Testis (tissue), 2 donors: Measurements from ENCODE around the gene TBC1D26.
"Not testable (repeated sequence)": the region's sequence is repeated elsewhere in the genome, so short reads cannot be mapped to it uniquely, and the experiment has no call there.

Experiments used
- POLR2A ChIP-seq: fragments of 450-650 bp; IDR thresholded peaks from one replicate; pipeline ENCODE4 v1.6.1; 2017; ENCODE audit warnings: antibody characterized with exemption, mild to moderate bottlenecking, moderate library complexity
- TF ChIP-seq, protein P1 (sequence below), 3 experiments: fragments of 450-650 bp in 2 of 3; fragments of 200-600 bp in 1 of 3; sonication (generic) in 1 of 3; IDR thresholded peaks; one replicate each; pipeline ENCODE4 v1.5.1; 2016 to 2019; ENCODE audit warnings: antibody characterized with exemption in 3 of 3, mild to moderate bottlenecking in 2 of 3, moderate library complexity in 1 of 3

DNA sequence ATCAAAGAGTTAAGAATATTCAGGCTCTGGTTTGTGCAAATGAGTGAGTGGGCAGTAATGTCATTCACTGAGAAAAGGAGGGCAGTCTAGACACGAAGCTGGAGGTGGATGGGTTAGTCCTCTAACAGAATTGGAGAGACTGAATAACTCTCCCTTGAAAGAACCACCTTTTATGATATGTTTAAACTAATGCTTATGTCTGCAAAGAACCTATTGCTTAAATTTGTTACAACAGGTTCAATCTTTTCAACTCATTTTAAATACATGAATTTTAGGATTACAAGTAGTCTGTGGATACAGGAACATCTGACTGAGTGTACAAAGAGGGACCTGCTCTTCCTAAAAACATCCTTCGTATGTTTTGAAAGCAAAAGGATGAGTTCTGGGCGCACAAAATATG lies 33.1 kb upstream of the TBC1D26 start:
- TF ChIP-seq POLR2A, result not testable (repeated sequence)
- TF ChIP-seq, protein P1, sequence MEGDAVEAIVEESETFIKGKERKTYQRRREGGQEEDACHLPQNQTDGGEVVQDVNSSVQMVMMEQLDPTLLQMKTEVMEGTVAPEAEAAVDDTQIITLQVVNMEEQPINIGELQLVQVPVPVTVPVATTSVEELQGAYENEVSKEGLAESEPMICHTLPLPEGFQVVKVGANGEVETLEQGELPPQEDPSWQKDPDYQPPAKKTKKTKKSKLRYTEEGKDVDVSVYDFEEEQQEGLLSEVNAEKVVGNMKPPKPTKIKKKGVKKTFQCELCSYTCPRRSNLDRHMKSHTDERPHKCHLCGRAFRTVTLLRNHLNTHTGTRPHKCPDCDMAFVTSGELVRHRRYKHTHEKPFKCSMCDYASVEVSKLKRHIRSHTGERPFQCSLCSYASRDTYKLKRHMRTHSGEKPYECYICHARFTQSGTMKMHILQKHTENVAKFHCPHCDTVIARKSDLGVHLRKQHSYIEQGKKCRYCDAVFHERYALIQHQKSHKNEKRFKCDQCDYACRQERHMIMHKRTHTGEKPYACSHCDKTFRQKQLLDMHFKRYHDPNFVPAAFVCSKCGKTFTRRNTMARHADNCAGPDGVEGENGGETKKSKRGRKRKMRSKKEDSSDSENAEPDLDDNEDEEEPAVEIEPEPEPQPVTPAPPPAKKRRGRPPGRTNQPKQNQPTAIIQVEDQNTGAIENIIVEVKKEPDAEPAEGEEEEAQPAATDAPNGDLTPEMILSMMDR (IDR thresholded peaks at IDR 0.05), result not testable (repeated sequence)
